Right lobe of liver (tissue), 4 donors: ENCODE measurements around the gene PEA15.

Source experiments
- POLR2A ChIP-seq: fragments of 450-650 bp; IDR thresholded peaks from one replicate; pipeline ENCODE4 v1.6.1; 2017; ENCODE audit warnings: antibody characterized with exemption, mild to moderate bottlenecking
- TF ChIP-seq, protein P1 (sequence below), 4 donors: fragments of 200-600 bp in 3 of 4; fragments of 450-650 bp in 1 of 4; IDR thresholded peaks; one replicate each; pipeline versions ENCODE4 v1.5.1 to v1.8.0; 2016 to 2022; ENCODE audit warnings: antibody characterized with exemption in 4 of 4, mild to moderate bottlenecking in 2 of 4
- donor health status: DM: no; HTN: no; CAD: no.
- donor health status: DM: no; HTN: no; CAD: no.
- donor health status: DM: no; HTN: yes; CAD: no.

DNA sequence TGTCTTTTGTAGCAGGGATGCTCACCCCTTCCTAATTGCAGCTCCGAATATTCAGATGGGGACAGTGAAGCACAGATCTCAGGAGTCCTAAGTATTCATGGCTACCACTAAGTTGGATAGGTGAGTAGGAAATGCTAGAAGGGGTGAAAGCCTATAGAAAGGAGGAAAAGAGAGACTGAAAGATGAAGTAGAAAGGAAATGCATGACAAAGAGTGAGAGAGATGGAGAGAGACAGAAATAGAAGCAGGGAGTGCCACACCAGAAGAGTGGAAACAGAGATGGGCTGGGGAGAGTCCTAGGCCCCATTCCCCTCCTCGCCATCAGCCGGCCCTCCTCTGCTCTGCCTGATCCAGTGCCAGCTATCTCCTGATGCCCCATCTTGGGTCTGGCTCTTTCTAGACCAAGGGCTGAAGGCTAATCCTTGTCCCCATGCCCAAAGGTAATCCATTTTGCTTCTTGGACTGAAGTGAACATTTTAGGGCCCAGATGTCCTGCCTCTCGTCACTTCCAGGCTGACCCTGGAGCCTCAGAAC, 2.0 kb downstream of the PEA15 start:
- TF ChIP-seq, protein P1, sequence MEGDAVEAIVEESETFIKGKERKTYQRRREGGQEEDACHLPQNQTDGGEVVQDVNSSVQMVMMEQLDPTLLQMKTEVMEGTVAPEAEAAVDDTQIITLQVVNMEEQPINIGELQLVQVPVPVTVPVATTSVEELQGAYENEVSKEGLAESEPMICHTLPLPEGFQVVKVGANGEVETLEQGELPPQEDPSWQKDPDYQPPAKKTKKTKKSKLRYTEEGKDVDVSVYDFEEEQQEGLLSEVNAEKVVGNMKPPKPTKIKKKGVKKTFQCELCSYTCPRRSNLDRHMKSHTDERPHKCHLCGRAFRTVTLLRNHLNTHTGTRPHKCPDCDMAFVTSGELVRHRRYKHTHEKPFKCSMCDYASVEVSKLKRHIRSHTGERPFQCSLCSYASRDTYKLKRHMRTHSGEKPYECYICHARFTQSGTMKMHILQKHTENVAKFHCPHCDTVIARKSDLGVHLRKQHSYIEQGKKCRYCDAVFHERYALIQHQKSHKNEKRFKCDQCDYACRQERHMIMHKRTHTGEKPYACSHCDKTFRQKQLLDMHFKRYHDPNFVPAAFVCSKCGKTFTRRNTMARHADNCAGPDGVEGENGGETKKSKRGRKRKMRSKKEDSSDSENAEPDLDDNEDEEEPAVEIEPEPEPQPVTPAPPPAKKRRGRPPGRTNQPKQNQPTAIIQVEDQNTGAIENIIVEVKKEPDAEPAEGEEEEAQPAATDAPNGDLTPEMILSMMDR (IDR thresholded peaks at IDR 0.05): no peak
- TF ChIP-seq POLR2A: no peak
